Muscle of back (tissue), 11 donors: ENCODE measurements around the gene ICAM4. TPM values are rescaled to one million over a fixed set of nuclear protein-coding genes. Genes with fewer than 3 reads are reported as not detected.
A peak's percentile ranks its signal among the peaks of the same experiment; 100 is the strongest.

Experiments used
- DNase-seq, 3 donors: peaks; one replicate each; pipeline versions ENCODE4 v3.0.0 to v3.0.0-alpha.2; 2013
- polyA plus RNA-seq, 10 donors: library from polyadenylated mRNA; unstranded; fragments of 120-200 nt; gene quantifications; one replicate each; pipeline ENCODE4 v1.2.1, GENCODE V29; 2013; ENCODE audit not compliant: insufficient read length in 10 of 10

Gene ICAM4
- polyA plus RNA-seq, 10 donors: 0.21 to 0.82 (median 0.36) TPM

GRCh38 chr19:10290876-10291553, 4.3 kb downstream of the ICAM4 start:
- DNase-seq: peak in 1 of 3 donors; percentile 62

- DNase-seq: peak in 1 of 3 donors; percentile 37
Measured at GRCh38 chr19:10291554-10292205, 4.9 kb downstream of the ICAM4 start.

GRCh38 chr19:10292206-10292788, 5.5 kb downstream of the ICAM4 start:
- DNase-seq: peak in 1 of 3 donors; percentile 52

- DNase-seq: no peak
Measured at GRCh38 chr19:10292789-10293636, 6.3 kb downstream of the ICAM4 start.

GRCh38 chr19:10293637-10294367, 7.0 kb downstream of the ICAM4 start:
- no peak for DNase-seq

- DNase-seq: no peak
Measured at GRCh38 chr19:10294368-10294697, 7.6 kb downstream of the ICAM4 start.

- peak in 1 of 3 donors; percentile 55 for DNase-seq
Measured at GRCh38 chr19:10295305-10295846, 8.6 kb downstream of the ICAM4 start.

- DNase-seq: no peak
Measured at GRCh38 chr19:10295847-10296591, 9.3 kb downstream of the ICAM4 start.

GRCh38 chr19:10299545-10300458, 13.0 kb downstream of the ICAM4 start:
- no peak for DNase-seq

- no peak for DNase-seq
Measured at GRCh38 chr19:10305139-10305806, 18.5 kb downstream of the ICAM4 start.

- DNase-seq: no peak
Measured at GRCh38 chr19:10306327-10306726, 19.6 kb downstream of the ICAM4 start.

- no peak for DNase-seq
Measured at GRCh38 chr19:10309423-10309822, 22.7 kb downstream of the ICAM4 start, which contains the start of gene ZGLP1. ZGLP1 (minus strand) TSS chr19:10309815.

- DNase-seq: peak; percentile 78 to 94 (median 89)
Measured at GRCh38 chr19:10315335-10316214, 28.8 kb downstream of the ICAM4 start, which contains the start of gene FDX2. FDX2 (minus strand) TSS chr19:10316015; CDS start chr19:10315996, 19 bp downstream.

- DNase-seq: no peak
Measured at GRCh38 chr19:10316229-10317044, 29.7 kb downstream of the ICAM4 start.

- DNase-seq: no peak
Measured at GRCh38 chr19:10317045-10317856, 30.5 kb downstream of the ICAM4 start.
